Right lobe of liver (tissue), 6 donors: Measurements from ENCODE around the gene OR10D3. TPM values are rescaled to one million over a fixed set of nuclear protein-coding genes. Genes with fewer than 3 reads are reported as not detected.

Experiments used
- ATAC-seq, 4 donors: fragments of 200-7000 bp; cut with Tn5 transposase; one replicate each; pipeline ENCODE4 v1.9.1; 2020; ENCODE audit warnings: mild to moderate bottlenecking in 4 of 4, moderate library complexity in 4 of 4
- DNase-seq, 3 donors: peaks; one replicate each; pipeline ENCODE4 v3.0.0-alpha.2; 2020
- H3K27ac ChIP-seq, 3 donors: fragments of 200-600 bp; one replicate each; pipeline ENCODE4 v1.8.0; 2022
- H3K27me3 ChIP-seq, 2 donors: fragments of 200-600 bp; one replicate each; pipeline ENCODE4 v1.8.0; 2022
- H3K36me3 ChIP-seq, 4 donors: fragments of 200-600 bp; sonication (generic) in 1 of 4; one replicate each; pipeline versions ENCODE4 v1.5.1 to v1.8.0; 2017 to 2022; ENCODE audit warnings: control low read depth in 1 of 4
- H3K4me1 ChIP-seq, 4 donors: fragments of 200-600 bp; sonication (generic) in 1 of 4; one replicate each; pipeline versions ENCODE4 v1.5.1 to v1.8.0; 2017 to 2022; ENCODE audit warnings: control low read depth in 1 of 4
- H3K4me3 ChIP-seq, 3 donors: fragments of 200-600 bp; one replicate each; pipeline ENCODE4 v1.8.0; 2022
- H3K9me3 ChIP-seq, 4 donors: fragments of 200-600 bp; sonication (generic) in 1 of 4; one replicate each; pipeline versions ENCODE4 v1.5.1 to v1.8.0; 2017 to 2022; ENCODE audit warnings: control low read depth in 1 of 4
- POLR2A ChIP-seq: fragments of 450-650 bp; IDR thresholded peaks from one replicate; pipeline ENCODE4 v1.6.1; 2017; ENCODE audit warnings: antibody characterized with exemption, mild to moderate bottlenecking
- WGBS: methylation state at CpG from one replicate; pipeline ENCODE4 v1.1.6; 2018; ENCODE audit warnings: low coverage, low lambda C conversion rate; ENCODE audit not compliant: insufficient coverage; ENCODE audit errors: missing lambda C conversion rate; 5-methylcytosine and 5-hydroxymethylcytosine counted together
- intact Hi-C, 2 donors: fragments of 100-400 bp; cut with DNase I; formaldehyde crosslinking; loops; one replicate each; pipeline versions ENCODE4 v1.11.2 to v1.14.1; 2022
- total RNA-seq, 6 experiments: library from RNA; depleted of rRNA in 2 of 6; stranded (reverse); fragments of >200 nt in 2 of 6; fragmentation: NEBNext Ultra II Directional in 3 of 6; extraction: Animal tissue kit (Norgen Biotek cat#: 25700) in 3 of 6; gene quantifications; one replicate each; pipeline versions ENCODE4 v1.1.0 to v1.2.4, GENCODE V29; 2016 to 2023
- TF ChIP-seq, protein P1 (sequence below), 4 donors: fragments of 200-600 bp in 3 of 4; fragments of 450-650 bp in 1 of 4; IDR thresholded peaks; one replicate each; pipeline versions ENCODE4 v1.5.1 to v1.8.0; 2016 to 2022; ENCODE audit warnings: antibody characterized with exemption in 4 of 4, mild to moderate bottlenecking in 2 of 4
- donor health status: DM: no; HTN: yes; CAD: no.
- donor health status: DM: no; HTN: no; CAD: no.
- donor health status: DM: no; HTN: no; CAD: no.
- donor health status: DM: no; HTN: yes; CAD: no.
- donor health status: DM: no; HTN: yes; CAD: no.

OR10D3 gene
- total RNA-seq, 6 experiments from 2014 or later = not detected

DNA sequence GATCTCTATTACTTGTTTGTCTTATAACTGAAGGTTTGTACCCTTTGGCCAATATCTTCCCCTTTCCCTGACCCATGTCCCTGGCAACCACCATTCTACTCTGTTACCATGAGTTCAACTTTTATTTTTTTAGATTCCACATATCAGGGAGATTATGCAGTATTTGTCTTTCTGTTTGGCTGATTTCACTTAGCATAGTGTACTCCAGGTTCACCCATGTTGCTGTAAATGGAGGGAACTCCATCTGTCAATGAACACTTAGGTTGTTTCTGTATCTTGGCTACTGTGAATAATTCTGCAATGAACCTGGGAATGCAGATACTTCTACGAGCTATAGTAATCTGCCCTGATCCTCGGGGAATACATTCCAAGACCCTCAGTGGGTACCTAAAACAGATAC lies 14.9 kb downstream of the OR10D3 start:
- intact Hi-C loops = no loop called here
- H3K36me3 ChIP-seq = no peaks in the 10 kb centered on the region
- H3K4me1 ChIP-seq = no peaks in the 10 kb centered on the region
- 52% methylated on average over 2 of the region's 2 CpGs for WGBS
- no peaks in the 10 kb centered on the region for H3K9me3 ChIP-seq
- H3K27ac ChIP-seq = no peak overlapping the region
- no peaks in the 10 kb centered on the region for H3K27me3 ChIP-seq
- H3K4me3 ChIP-seq = no peak overlapping the region
- ATAC-seq (no peak), DNase-seq (no peak)
- TF ChIP-seq, protein P1, sequence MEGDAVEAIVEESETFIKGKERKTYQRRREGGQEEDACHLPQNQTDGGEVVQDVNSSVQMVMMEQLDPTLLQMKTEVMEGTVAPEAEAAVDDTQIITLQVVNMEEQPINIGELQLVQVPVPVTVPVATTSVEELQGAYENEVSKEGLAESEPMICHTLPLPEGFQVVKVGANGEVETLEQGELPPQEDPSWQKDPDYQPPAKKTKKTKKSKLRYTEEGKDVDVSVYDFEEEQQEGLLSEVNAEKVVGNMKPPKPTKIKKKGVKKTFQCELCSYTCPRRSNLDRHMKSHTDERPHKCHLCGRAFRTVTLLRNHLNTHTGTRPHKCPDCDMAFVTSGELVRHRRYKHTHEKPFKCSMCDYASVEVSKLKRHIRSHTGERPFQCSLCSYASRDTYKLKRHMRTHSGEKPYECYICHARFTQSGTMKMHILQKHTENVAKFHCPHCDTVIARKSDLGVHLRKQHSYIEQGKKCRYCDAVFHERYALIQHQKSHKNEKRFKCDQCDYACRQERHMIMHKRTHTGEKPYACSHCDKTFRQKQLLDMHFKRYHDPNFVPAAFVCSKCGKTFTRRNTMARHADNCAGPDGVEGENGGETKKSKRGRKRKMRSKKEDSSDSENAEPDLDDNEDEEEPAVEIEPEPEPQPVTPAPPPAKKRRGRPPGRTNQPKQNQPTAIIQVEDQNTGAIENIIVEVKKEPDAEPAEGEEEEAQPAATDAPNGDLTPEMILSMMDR (IDR thresholded peaks at IDR 0.05) = no peak
- TF ChIP-seq POLR2A = no peak

DNA sequence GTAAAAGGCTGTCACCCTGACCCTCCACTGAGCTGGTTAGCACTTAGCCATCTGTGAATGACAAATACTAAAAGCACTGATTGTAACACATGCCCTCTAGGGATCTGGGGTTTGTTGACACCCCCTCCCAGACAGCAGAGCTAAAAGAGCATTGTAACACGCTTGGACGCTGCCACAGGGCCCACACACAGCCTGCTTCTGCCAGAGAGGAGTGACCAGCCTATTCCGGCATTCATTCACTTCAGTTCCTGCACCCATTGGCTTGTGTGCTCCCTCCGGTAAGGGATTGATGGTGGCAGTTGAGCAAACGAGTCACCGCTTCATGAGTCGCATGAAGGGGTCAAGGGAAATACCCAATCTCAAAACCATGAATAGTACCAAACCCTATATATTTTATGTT lies 15.8 kb downstream of the OR10D3 start:
- 72% methylated on average over 7 of the region's 7 CpGs for WGBS
- ATAC-seq = no peak
- intact Hi-C loops = no loop called here

DNA sequence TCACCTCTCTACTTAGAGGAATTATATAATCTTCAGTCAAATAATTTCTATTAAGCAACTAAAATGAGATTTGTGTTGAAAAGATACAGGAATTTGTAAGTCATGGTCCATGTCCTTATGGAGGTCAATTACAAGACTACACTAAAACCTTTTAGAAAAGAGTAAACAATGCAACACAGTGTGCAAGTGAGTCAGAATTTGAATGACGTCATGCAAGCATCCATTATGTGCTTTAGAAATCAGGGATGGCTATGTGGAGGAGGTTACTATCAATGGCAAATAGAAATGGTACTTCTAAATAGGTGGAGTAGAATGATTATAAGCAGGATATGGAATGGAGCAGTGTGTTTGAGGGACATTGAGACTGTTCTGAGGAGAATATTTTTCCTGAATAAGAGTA lies 16.6 kb downstream of the OR10D3 start:
- Histone ChIP-seq H3K9me3 (no peaks in the 10 kb centered on the region), H3K4me3 (no peak overlapping the region), H3K36me3 (no peaks in the 10 kb centered on the region), H3K27ac (no peak overlapping the region), H3K27me3 (no peaks in the 10 kb centered on the region), H3K4me1 (no peaks in the 10 kb centered on the region)
- TF ChIP-seq, protein P1 (IDR thresholded peaks at IDR 0.05) = no peak
- TF ChIP-seq POLR2A = no peak
- 29% methylated on average over 1 of the region's 1 CpG for WGBS
- DNase-seq (no peak), ATAC-seq (no peak)
- intact Hi-C loops = no loop called here

More for the DNA sequence above, 15.8 kb downstream of the OR10D3 start:
- H3K4me3 ChIP-seq = no peak overlapping the region
- no peaks in the 10 kb centered on the region for H3K9me3 ChIP-seq
- no peak for DNase-seq
- H3K36me3 ChIP-seq = no peaks in the 10 kb centered on the region
- no peaks in the 10 kb centered on the region for H3K27me3 ChIP-seq
- no peak overlapping the region for H3K27ac ChIP-seq
- no peak for TF ChIP-seq POLR2A
- TF ChIP-seq, protein P1 (IDR thresholded peaks at IDR 0.05) = no peak
- no peaks in the 10 kb centered on the region for H3K4me1 ChIP-seq

DNA sequence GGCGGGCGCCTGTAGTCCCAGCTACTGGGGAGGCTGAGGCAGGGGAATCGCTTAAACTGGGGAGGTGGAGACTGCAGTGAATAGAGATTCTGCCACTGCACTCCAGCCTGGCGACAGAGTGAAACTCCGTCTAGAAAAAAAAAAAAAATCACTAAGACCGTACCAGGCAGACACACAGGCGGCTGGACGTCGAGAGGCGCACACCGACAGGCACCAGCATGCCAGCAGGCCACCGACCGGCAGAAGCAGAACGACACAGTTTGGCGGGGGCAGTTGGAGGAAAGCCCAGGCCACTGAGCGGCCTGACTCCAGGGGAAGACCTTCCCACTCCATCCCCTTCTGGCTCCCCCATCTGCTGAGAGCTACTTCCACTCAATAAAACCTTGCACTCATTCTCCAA lies 17.5 kb downstream of the OR10D3 start:
- ATAC-seq (no peak), DNase-seq (no peak)
- H3K27ac ChIP-seq = no peak overlapping the region
- 83% methylated on average over 10 of the region's 16 CpGs for WGBS
- no peaks in the 10 kb centered on the region for H3K27me3 ChIP-seq
- intact Hi-C loops = no loop called here
- no peaks in the 10 kb centered on the region for H3K9me3 ChIP-seq
- H3K36me3 ChIP-seq = no peaks in the 10 kb centered on the region
- no peak overlapping the region for H3K4me3 ChIP-seq
- TF ChIP-seq, protein P1 (IDR thresholded peaks at IDR 0.05) = no peak
- TF ChIP-seq POLR2A = no peak
- no peaks in the 10 kb centered on the region for H3K4me1 ChIP-seq

DNA sequence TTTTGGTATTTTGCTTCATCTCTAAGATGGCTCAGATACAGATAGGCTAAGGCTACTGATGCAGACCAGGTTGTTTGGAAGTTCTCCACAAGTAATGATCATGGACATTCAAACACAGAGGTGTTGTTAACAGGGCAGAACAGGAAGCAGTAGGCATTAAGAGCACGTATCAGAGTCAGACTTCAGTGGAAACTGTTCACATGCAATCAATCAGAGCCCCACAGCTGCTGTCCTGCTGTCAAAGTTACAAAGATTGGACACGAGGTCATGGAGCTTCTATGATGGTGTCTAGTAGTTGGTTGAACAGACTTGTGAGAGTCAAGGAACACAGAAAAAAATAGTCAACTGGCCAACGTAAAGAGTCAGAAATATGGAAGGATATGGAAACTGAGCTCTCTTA lies 19.8 kb downstream of the OR10D3 start:
- H3K9me3 ChIP-seq = no peaks in the 10 kb centered on the region
- ATAC-seq (no peak), DNase-seq (no peak)
- H3K4me1 ChIP-seq = no peaks in the 10 kb centered on the region
- WGBS = 22% methylated on average over 3 of the region's 3 CpGs
- no peaks in the 10 kb centered on the region for H3K36me3 ChIP-seq
- no peak overlapping the region for H3K4me3 ChIP-seq
- intact Hi-C loops = no loop called here
- H3K27me3 ChIP-seq = no peaks in the 10 kb centered on the region
- no peak overlapping the region for H3K27ac ChIP-seq
- TF ChIP-seq, protein P1 (IDR thresholded peaks at IDR 0.05) = no peak
- TF ChIP-seq POLR2A = no peak
